ENCODE results near the gene C1RL.

GRCh38 chr12:7072554-7072953 lies 36.5 kb downstream of the C1RL start:
- no peak for TF ChIP-seq TCF7 (CRISPR knock-in tag; IDR thresholded peaks at IDR 0.05; ENCODE audit: low read depth)
- TF ChIP-seq E2F4 (CRISPR knock-in tag; IDR thresholded peaks at IDR 0.05; ENCODE audit: borderline replicate concordance, low read depth), result no peak
- no peak for TF ChIP-seq PRRX2 (CRISPR knock-in tag; IDR thresholded peaks at IDR 0.05)
- TF ChIP-seq CTCF (IDR thresholded peaks at IDR 0.05), result no peak
- no peak for TF ChIP-seq TP53 (CRISPR knock-in tag; IDR thresholded peaks at IDR 0.05)

All from WTC11 (cell line).